Skeletal muscle tissue (tissue), 4 donors: ENCODE data around the gene MRPL4. TPM values are rescaled to one million over a fixed set of nuclear protein-coding genes. Genes with fewer than 3 reads are reported as not detected.
A peak's percentile ranks its signal among the peaks of the same experiment; 100 is the strongest.
"Not testable (repeated sequence)": the region's sequence is repeated elsewhere in the genome, so short reads cannot be mapped to it uniquely, and the experiment has no call there.

Source experiments
- H3K27ac ChIP-seq: one replicate; pipeline ENCODE4 v1.7.0; 2013; ENCODE audit warnings: mild to moderate bottlenecking, low read depth, low read length, inconsistent platforms
- H3K27me3 ChIP-seq, 3 donors: one replicate each; pipeline ENCODE4 v1.7.0; 2013; ENCODE audit warnings: low read length in 3 of 3; ENCODE audit not compliant: control insufficient read depth in 3 of 3, insufficient read depth in 3 of 3
- H3K36me3 ChIP-seq, 3 donors: one replicate each; pipeline ENCODE4 v1.7.0; 2013; ENCODE audit warnings: low read length in 3 of 3; ENCODE audit not compliant: control insufficient read depth in 3 of 3, insufficient read depth in 3 of 3
- H3K4me1 ChIP-seq, 3 donors: one replicate each; pipeline ENCODE4 v1.7.0; 2013; ENCODE audit warnings: low read length in 3 of 3, mild to moderate bottlenecking in 3 of 3; ENCODE audit not compliant: control insufficient read depth in 3 of 3, insufficient read depth in 3 of 3
- H3K4me3 ChIP-seq, 3 donors: one replicate each; pipeline ENCODE4 v1.7.0; 2013; ENCODE audit warnings: low read length in 3 of 3
- H3K9ac ChIP-seq, 3 donors: one replicate each; pipeline ENCODE4 v1.7.0; 2013; ENCODE audit warnings: low read length in 3 of 3, mild to moderate bottlenecking in 3 of 3, moderate library complexity in 2 of 3, low read depth in 1 of 3
- H3K9me3 ChIP-seq, 3 donors: one replicate each; pipeline ENCODE4 v1.7.0; 2013; ENCODE audit warnings: low read length in 3 of 3; ENCODE audit not compliant: control insufficient read depth in 3 of 3
- total RNA-seq: library from RNA; depleted of rRNA; stranded (reverse); fragments of >200 nt; gene quantifications from one replicate; pipeline ENCODE4 v1.2.3, GENCODE V29; 2014
- donor health status: Osteomylitis.

Gene MRPL4
- total RNA-seq, 1 donor from 2014 or later: 7.8 TPM

DNA sequence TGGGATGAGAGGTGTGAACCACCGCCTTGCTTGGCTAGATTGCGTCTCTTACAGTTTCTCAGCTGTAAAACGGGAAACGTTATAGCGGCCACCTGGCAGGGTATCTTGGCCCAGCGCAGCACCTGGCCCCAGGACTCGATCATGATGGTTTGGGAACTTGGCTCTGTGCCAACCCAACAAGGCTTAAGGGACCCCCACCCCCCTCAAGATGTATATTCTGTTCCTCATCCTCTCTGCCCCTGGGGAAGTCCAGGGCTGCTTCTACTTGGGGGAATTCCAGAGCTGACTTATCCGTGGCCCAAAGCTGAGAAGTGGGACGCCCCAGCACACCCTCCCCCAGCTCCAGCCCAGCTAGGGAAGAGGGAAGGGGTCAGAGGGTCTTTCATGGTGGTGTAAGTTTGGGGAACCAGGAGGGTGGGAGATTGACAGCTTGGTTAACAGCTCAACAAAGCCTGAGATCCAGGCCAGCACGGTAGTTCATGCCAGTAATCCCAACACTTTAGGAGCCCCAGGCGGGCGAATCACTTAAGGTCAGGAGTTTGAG lies 19.6 kb downstream of the MRPL4 start:
- Histone ChIP-seq H3K4me1 (peaks cover 20 to 23% (median 23%) of the 10 kb centered on the region in 3 donors), H3K27me3 (peaks cover 0 to 14% (median 10%) of the 10 kb centered on the region in 3 donors), H3K4me3 (peak overlapping the region; percentile 67 to 76 (median 75)), H3K27ac (peak overlapping the region; percentile 91), H3K9me3 (no peaks in the 10 kb centered on the region), H3K36me3 (peaks cover 0 to 9% (median 3%) of the 10 kb centered on the region in 3 donors), H3K9ac (peak overlapping the region; percentile 75 to 82 (median 77))

DNA sequence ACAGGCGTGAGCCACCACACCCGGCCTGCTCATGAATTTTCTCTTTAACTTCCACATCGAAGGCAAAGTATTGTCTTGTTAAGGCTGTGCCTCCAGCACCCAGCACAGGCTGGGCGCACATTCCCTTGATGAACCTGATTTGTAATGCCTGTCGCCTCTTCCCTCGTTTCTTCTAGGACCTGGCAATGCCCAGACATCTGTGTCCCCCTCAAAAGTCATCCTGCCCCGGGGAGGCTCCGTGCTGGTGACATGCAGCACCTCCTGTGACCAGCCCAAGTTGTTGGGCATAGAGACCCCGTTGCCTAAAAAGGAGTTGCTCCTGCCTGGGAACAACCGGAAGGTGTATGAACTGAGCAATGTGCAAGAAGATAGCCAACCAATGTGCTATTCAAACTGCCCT lies 22.6 kb downstream of the MRPL4 start:
- H3K9me3 ChIP-seq: no peaks in the 10 kb centered on the region
- no peak overlapping the region for H3K27ac ChIP-seq
- H3K36me3 ChIP-seq: peaks cover 2 to 16% (median 8%) of the 10 kb centered on the region in 3 donors
- H3K9ac ChIP-seq: no peak overlapping the region
- H3K4me1 ChIP-seq: peaks cover 16 to 23% (median 18%) of the 10 kb centered on the region in 3 donors
- H3K27me3 ChIP-seq: peaks cover 0 to 7% (median 7%) of the 10 kb centered on the region in 3 donors
- no peak overlapping the region for H3K4me3 ChIP-seq

DNA sequence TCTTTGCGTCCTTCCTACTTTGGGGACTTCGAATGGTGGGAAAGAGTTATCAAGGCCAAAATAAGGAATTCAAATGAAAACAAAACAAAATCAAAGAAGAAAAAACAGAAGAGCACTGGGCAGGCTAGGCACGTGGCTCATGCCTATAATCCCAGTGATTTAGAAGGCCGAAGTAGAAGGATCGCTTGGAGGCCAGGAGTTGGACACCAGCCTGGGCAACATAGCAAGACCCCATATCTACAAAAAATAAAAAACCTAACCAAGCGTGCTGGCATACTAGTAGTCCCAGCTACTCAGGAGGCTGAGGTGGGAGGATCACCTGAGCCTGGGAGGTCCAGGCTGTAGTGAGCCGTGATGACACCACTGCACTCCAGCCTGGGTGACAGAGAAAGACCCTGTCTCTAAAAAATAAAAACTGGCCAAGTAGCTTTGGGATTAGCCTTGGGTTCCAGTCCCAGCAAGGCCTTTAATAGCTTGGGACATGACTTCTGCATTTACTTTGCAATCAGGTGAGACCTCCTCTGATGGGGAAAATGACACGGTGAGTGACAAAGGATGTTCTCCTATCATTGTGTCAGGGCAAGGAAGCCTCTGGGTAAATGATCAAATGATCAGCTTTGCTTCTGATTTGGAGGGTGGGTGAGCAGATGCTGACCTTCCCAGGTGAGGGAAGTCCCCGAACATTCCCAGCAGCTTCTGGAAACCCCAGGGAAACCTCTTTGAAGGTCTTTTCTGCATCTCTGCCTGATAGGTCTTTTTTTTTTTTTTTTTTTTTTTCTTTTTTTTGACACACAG lies 26.0 kb downstream of the MRPL4 start:
- Histone ChIP-seq H3K9me3 (no peaks in the 10 kb centered on the region), H3K4me1 (no peaks in the 10 kb centered on the region), H3K9ac (no peak overlapping the region), H3K27ac (no peak overlapping the region), H3K4me3 (no peak overlapping the region), H3K36me3 (peaks cover 2 to 16% (median 8%) of the 10 kb centered on the region in 3 donors), H3K27me3 (no peaks in the 10 kb centered on the region)

DNA sequence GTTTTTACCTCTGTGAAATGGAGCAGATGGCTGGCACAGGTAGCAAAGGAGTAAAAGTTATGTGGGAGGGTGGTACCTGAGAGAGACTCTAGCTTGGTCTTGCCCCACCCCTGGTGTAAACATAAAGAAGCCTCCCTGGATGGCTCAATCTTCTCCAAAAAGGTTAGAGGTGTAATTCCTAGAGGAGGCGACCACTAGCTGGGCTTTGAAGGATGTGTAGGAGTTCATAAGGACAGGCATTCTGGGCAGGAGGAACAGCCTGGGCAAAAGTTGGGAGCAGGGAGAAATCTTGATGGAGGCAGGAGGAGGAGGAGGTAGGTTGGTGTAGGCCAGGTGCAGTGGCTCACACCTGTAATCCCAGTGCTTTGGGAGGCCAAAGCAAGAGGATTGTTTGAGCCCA lies 26.9 kb downstream of the MRPL4 start:
- no peaks in the 10 kb centered on the region for H3K9me3 ChIP-seq
- no peak overlapping the region for H3K9ac ChIP-seq
- H3K36me3 ChIP-seq: peaks cover 5 to 20% (median 8%) of the 10 kb centered on the region in 3 donors
- no peaks in the 10 kb centered on the region for H3K4me1 ChIP-seq
- no peaks in the 10 kb centered on the region for H3K27me3 ChIP-seq
- H3K4me3 ChIP-seq: no peak overlapping the region
- no peak overlapping the region for H3K27ac ChIP-seq

DNA sequence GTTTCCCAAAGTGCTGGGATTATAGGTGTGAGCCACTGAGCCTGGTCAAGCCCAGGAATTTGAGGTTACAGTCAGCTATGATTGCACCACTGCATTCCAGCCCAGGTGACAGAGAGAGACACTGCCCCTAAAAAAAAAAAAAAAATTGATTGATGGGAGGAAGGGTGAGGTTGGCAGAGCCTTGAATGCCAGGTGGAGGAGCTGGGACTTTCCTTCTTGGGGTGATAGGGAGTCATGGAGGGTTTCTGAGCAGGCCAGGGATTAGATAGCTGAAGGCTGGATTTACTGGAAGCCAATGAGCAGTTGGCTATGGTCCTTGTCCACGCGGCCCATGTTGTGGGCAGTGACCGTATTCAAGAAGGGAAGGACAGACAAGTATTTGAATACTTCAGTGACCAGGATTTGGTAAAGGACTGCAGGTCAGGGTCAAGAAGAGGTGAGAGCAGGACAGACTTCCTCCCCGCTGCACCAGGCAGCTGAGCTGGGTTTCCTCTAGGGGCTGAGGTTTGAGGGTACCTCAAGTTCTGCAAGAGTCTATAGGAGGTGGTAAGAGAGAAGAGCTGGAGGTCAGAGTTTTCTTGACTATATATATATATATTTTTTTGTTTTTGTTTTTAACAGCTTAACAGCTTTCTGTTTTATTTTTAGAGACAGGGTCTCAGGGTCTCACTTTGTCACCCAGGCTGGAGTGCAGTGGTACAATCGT lies 27.9 kb downstream of the MRPL4 start:
- Histone ChIP-seq H3K9me3 (no peaks in the 10 kb centered on the region), H3K27ac (no peak overlapping the region), H3K9ac (no peak overlapping the region), H3K4me1 (no peaks in the 10 kb centered on the region), H3K36me3 (peaks cover 5 to 26% (median 14%) of the 10 kb centered on the region in 3 donors), H3K4me3 (no peak overlapping the region), H3K27me3 (no peaks in the 10 kb centered on the region)

DNA sequence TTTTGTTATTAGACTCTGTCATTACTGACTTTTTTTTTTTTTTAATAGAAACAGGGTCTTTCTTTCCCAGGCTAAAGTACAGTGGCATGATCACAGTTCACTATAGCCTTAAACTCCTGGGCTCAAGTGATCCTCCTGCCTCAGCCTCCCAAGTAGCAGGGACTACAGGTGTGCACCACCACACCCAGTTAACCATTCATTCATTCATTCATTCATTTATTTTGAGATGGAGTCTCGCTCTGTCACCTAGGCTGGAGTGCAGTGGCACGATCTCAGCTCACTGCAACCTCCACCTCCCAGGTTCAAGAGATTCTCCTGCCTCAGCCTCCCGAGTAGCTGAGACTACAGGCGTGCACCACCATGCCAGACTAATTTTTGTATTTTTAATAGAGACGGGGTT lies 30.0 kb downstream of the MRPL4 start:
- H3K9ac ChIP-seq, H3K9me3 ChIP-seq, H3K27ac ChIP-seq, H3K4me3 ChIP-seq, H3K4me1 ChIP-seq: not testable (repeated sequence)
- Histone ChIP-seq H3K36me3 (peaks cover 12 to 34% (median 27%) of the 10 kb centered on the region in 3 donors), H3K27me3 (peaks cover 2 to 11% (median 2%) of the 10 kb centered on the region in 3 donors)

DNA sequence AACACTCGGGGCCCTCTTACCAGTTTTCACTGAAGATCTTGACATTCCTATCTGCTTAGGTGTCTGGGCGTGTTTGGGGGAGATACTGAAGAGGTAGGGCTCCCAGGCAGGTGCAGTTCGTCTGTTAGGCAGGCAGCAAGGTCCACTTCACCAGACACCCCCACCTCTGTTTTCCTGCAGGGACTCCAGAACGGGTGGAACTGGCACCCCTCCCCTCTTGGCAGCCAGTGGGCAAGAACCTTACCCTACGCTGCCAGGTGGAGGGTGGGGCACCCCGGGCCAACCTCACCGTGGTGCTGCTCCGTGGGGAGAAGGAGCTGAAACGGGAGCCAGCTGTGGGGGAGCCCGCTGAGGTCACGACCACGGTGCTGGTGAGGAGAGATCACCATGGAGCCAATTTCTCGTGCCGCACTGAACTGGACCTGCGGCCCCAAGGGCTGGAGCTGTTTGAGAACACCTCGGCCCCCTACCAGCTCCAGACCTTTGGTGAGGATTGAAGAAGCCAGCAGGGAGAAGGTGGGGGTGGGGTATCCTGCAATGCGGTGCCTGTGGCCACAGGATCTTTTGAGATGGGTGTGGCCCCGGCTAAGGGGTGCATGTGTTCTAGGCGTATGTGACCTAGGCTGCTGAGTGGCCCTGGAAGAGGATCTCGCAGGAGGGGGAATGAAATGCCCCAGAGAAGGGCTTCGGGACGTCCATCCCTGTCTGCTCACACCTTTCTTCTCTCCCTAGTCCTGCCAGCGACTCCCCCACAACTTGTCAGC lies 31.5 kb downstream of the MRPL4 start:
- H3K27ac ChIP-seq: no peak overlapping the region
- H3K27me3 ChIP-seq: peaks cover 14 to 25% (median 16%) of the 10 kb centered on the region in 3 donors
- H3K36me3 ChIP-seq: peaks cover 8 to 30% (median 27%) of the 10 kb centered on the region in 3 donors
- no peaks in the 10 kb centered on the region for H3K9me3 ChIP-seq
- no peak overlapping the region for H3K9ac ChIP-seq
- no peak overlapping the region for H3K4me3 ChIP-seq
- peaks cover 4 to 8% (median 7%) of the 10 kb centered on the region in 3 donors for H3K4me1 ChIP-seq

DNA sequence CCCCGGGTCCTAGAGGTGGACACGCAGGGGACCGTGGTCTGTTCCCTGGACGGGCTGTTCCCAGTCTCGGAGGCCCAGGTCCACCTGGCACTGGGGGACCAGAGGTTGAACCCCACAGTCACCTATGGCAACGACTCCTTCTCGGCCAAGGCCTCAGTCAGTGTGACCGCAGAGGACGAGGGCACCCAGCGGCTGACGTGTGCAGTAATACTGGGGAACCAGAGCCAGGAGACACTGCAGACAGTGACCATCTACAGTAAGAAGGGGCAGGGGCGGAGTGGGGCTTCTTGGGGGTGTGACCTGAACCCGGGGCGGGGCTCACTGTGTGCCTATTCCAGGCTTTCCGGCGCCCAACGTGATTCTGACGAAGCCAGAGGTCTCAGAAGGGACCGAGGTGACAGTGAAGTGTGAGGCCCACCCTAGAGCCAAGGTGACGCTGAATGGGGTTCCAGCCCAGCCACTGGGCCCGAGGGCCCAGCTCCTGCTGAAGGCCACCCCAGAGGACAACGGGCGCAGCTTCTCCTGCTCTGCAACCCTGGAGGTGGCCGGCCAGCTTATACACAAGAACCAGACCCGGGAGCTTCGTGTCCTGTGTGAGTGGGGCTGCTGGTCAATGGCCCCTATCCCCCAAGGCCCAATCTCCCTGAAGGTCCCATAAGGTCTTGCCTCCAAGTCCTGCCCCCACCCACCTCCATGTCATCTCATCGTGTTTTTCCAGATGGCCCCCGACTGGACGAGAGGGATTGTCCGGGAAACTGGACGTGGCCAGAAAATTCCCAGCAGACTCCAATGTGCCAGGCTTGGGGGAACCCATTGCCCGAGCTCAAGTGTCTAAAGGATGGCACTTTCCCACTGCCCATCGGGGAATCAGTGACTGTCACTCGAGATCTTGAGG lies 32.3 kb downstream of the MRPL4 start:
- Histone ChIP-seq H3K4me3 (no peak overlapping the region), H3K9me3 (no peaks in the 10 kb centered on the region), H3K27ac (no peak overlapping the region), H3K4me1 (peaks cover 11 to 15% (median 14%) of the 10 kb centered on the region in 3 donors), H3K9ac (no peak overlapping the region), H3K27me3 (peaks cover 22 to 33% (median 24%) of the 10 kb centered on the region in 3 donors), H3K36me3 (peaks cover 8 to 27% (median 25%) of the 10 kb centered on the region in 3 donors)

DNA sequence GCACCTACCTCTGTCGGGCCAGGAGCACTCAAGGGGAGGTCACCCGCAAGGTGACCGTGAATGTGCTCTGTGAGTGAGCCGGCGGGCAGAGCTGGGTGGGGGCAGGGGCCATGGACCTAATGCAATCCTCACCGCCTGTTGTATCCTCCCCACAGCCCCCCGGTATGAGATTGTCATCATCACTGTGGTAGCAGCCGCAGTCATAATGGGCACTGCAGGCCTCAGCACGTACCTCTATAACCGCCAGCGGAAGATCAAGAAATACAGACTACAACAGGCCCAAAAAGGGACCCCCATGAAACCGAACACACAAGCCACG lies 32.9 kb downstream of the MRPL4 start:
- no peak overlapping the region for H3K27ac ChIP-seq
- H3K9me3 ChIP-seq: no peaks in the 10 kb centered on the region
- H3K9ac ChIP-seq: no peak overlapping the region
- peaks cover 27 to 37% (median 29%) of the 10 kb centered on the region in 3 donors for H3K27me3 ChIP-seq
- peaks cover 13 to 20% (median 19%) of the 10 kb centered on the region in 3 donors for H3K4me1 ChIP-seq
- H3K36me3 ChIP-seq: peaks cover 8 to 27% (median 25%) of the 10 kb centered on the region in 3 donors
- no peak overlapping the region for H3K4me3 ChIP-seq
